Esophagus muscularis mucosa (tissue), 3 donors: ENCODE results near the gene CDKL2.

Experiments used
- POLR2A ChIP-seq: fragments of 450-650 bp; IDR thresholded peaks from one replicate; pipeline ENCODE4 v1.6.1; 2017; ENCODE audit warnings: antibody characterized with exemption, moderate library complexity, mild to moderate bottlenecking, low read depth
- TF ChIP-seq, protein P1 (sequence below), 3 experiments: fragments of 200-600 bp in 2 of 3; fragments of 450-650 bp in 1 of 3; sonication (generic) in 2 of 3; IDR thresholded peaks; one replicate each; pipeline ENCODE4 v1.5.1; 2017 to 2019; ENCODE audit warnings: antibody characterized with exemption in 3 of 3, mild to moderate bottlenecking in 2 of 3, moderate library complexity in 1 of 3

DNA sequence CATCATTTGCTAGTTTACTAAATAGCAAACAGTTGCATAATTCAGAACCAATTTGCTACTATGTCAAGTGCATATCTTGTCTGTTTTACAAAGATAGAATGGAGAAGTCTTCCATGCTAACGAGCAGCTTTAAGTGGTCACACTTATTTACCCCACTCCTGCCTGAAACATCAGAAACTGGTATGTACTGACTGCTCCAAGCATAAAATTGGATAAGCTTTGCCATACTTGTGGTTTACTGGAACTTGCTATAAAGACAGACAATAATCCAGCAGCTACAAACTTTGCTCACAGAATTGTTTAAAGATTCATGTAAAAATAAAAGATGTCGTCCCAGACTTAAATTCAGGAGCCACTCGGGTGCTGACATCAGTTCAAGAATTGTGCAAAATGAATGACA lies 13.3 kb upstream of the CDKL2 start:
- TF ChIP-seq, protein P1, sequence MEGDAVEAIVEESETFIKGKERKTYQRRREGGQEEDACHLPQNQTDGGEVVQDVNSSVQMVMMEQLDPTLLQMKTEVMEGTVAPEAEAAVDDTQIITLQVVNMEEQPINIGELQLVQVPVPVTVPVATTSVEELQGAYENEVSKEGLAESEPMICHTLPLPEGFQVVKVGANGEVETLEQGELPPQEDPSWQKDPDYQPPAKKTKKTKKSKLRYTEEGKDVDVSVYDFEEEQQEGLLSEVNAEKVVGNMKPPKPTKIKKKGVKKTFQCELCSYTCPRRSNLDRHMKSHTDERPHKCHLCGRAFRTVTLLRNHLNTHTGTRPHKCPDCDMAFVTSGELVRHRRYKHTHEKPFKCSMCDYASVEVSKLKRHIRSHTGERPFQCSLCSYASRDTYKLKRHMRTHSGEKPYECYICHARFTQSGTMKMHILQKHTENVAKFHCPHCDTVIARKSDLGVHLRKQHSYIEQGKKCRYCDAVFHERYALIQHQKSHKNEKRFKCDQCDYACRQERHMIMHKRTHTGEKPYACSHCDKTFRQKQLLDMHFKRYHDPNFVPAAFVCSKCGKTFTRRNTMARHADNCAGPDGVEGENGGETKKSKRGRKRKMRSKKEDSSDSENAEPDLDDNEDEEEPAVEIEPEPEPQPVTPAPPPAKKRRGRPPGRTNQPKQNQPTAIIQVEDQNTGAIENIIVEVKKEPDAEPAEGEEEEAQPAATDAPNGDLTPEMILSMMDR (IDR thresholded peaks at IDR 0.05): no peak
- TF ChIP-seq POLR2A: no peak
